ENCODE results near the gene CACNB2. TPM values are rescaled to one million over a fixed set of nuclear protein-coding genes. Genes with fewer than 3 reads are reported as not detected.

CACNB2 gene
- total RNA-seq, 1 donor from 2014 or later: 3.5 TPM

DNA sequence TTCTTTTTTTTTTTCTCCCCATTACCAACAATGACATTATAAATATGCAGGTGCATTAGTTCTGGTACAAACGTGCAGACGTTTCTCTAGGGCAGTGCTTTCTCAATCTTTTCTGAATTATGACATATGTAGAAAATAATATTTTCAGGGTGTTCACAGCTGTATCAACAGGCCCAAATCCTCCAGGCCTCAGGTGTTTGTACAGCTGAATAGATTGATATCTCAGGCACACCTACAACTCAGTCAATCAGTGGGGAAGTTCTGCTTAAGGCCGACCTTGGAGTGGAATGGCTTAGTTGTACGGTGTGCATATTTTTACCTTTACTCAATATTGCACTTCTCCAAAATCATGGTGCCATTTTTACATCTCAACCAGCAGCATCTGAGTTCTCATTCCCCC is 71.6 kb downstream of the CACNB2 start:
- H3K27ac Mint-ChIP-seq: no peak overlapping the region
- Histone ChIP-seq H3K9ac (no peak overlapping the region), H3K36me3 (no peaks in the 10 kb centered on the region), H3K4me3 (no peak overlapping the region), H3K27ac (no peak overlapping the region), H3K27me3 (no peaks in the 10 kb centered on the region), H3K4me2 (no peak overlapping the region), H3K9me3 (ENCODE audit: low read depth) (no peaks in the 10 kb centered on the region), H3F3A (ENCODE audit: low read depth) (no peaks in the 10 kb centered on the region), H3K4me1 (no peaks in the 10 kb centered on the region), H2AFZ (replicated peaks) (no peak overlapping the region), H3K79me2 (ENCODE audit: low read depth) (no peaks in the 10 kb centered on the region), H4K20me1 (ENCODE audit: low read depth) (no peaks in the 10 kb centered on the region)
- H3K36me3 Mint-ChIP-seq: no peaks in the 10 kb centered on the region
- no peak overlapping the region for H3K4me3 Mint-ChIP-seq
- no peaks in the 10 kb centered on the region for H3K9me3 Mint-ChIP-seq
- TF ChIP-seq EZH2phosphoT487 (IDR thresholded peaks at IDR 0.05) (no peak), EZH2 (IDR thresholded peaks at IDR 0.05) (no peak)
- TF ChIP-seq, protein P1, sequence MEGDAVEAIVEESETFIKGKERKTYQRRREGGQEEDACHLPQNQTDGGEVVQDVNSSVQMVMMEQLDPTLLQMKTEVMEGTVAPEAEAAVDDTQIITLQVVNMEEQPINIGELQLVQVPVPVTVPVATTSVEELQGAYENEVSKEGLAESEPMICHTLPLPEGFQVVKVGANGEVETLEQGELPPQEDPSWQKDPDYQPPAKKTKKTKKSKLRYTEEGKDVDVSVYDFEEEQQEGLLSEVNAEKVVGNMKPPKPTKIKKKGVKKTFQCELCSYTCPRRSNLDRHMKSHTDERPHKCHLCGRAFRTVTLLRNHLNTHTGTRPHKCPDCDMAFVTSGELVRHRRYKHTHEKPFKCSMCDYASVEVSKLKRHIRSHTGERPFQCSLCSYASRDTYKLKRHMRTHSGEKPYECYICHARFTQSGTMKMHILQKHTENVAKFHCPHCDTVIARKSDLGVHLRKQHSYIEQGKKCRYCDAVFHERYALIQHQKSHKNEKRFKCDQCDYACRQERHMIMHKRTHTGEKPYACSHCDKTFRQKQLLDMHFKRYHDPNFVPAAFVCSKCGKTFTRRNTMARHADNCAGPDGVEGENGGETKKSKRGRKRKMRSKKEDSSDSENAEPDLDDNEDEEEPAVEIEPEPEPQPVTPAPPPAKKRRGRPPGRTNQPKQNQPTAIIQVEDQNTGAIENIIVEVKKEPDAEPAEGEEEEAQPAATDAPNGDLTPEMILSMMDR (IDR thresholded peaks at IDR 0.05): no peak
- peaks cover 3% of the 10 kb centered on the region for H3K4me1 Mint-ChIP-seq
- H3K27me3 Mint-ChIP-seq (ENCODE audit: insufficient read depth, low read depth): no peaks in the 10 kb centered on the region
- no peak for DNase-seq (ENCODE audit: low spot score)

DNA sequence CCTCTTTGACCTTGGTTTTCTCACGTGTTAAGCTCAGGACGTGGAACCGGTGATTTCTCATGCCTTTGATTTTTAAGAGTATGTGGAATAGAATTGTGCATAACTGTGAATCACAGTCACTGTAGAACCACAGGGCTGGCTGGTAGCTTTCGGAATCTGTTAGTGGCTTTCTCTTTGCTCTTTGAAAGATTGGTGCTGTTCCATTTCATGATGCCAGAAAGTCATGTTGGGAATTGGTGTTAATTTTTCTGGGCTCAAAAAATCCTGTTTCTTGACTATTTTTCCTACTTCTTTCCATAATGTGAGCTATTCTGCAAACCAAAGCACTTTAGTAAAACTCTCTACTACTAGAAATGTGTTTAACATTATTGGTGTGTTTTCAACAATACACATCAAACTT is 73.0 kb downstream of the CACNB2 start:
- H3K27ac ChIP-seq: no peak overlapping the region
- TF ChIP-seq, protein P1 (IDR thresholded peaks at IDR 0.05): no peak
- TF ChIP-seq EZH2 (IDR thresholded peaks at IDR 0.05) (no peak), EZH2phosphoT487 (IDR thresholded peaks at IDR 0.05) (no peak)
- no peaks in the 10 kb centered on the region for H3K27me3 Mint-ChIP-seq (ENCODE audit: insufficient read depth, low read depth)

DNA sequence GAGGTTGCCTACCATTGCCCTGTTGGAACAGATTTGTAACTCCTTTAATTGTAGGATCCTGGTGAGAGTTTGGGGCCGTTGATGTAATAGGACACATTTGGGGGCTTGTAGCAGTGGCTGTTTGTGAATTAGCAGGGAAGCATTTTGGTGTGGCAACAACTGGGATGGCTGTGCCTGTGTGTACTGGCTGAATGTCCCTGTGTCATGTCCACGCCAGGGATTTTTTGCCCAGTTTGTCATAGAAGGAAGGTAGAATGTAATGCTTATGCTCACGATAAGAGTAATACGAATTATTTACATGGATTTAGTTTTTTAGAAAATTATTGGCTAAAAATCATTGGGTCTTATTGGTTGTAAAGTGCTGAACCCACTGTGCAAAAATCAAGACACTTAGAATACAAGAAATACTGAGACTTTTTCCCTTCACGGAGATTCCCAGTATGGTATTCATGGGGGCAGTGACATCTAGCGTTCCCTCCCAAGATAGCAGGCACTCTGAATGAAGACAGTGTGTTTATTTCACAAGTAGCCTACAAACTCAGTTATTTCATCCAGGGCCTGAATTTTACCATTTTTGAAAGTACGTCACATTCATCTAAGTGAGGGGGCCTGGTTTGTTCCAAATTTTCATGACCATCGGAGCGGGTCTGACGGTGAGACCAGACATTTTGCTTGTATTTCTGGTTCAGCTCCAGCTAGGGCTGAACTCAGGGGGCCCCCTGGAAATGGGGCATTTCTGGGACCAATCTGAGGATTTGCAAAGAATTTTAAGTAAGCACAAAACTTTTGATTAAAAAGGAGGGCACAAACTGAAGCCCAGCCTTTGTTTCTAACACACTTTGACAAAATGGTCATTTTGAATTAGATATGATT is 74.7 kb downstream of the CACNB2 start:
- H3K27ac ChIP-seq: no peak overlapping the region
- no peak overlapping the region for H3K4me2 ChIP-seq
- H3K36me3 ChIP-seq: no peaks in the 10 kb centered on the region
- H3K79me2 ChIP-seq (ENCODE audit: low read depth): no peaks in the 10 kb centered on the region
- no peak overlapping the region for H3K4me3 Mint-ChIP-seq
- peak overlapping the region; percentile 19 for H2AFZ ChIP-seq (replicated peaks)
- no peaks in the 10 kb centered on the region for H3K27me3 ChIP-seq
- H3K9me3 ChIP-seq (ENCODE audit: low read depth): no peaks in the 10 kb centered on the region
- H3K4me3 ChIP-seq: no peak overlapping the region
- H3K36me3 Mint-ChIP-seq: no peaks in the 10 kb centered on the region
- no peaks in the 10 kb centered on the region for H3K27me3 Mint-ChIP-seq (ENCODE audit: insufficient read depth, low read depth)
- H4K20me1 ChIP-seq (ENCODE audit: low read depth): no peaks in the 10 kb centered on the region
- H3K9ac ChIP-seq: no peak overlapping the region
- H3F3A ChIP-seq (ENCODE audit: low read depth): no peaks in the 10 kb centered on the region
- H3K4me1 Mint-ChIP-seq: peaks cover 3% of the 10 kb centered on the region
- DNase-seq (ENCODE audit: low spot score): peak; percentile 61
- H3K4me1 ChIP-seq: no peaks in the 10 kb centered on the region
- no peaks in the 10 kb centered on the region for H3K9me3 Mint-ChIP-seq
- TF ChIP-seq EZH2phosphoT487 (IDR thresholded peaks at IDR 0.05): no peak
- TF ChIP-seq, protein P1 (IDR thresholded peaks at IDR 0.05): peak; percentile 88
- no peak overlapping the region for H3K27ac Mint-ChIP-seq

More for the DNA sequence above, 73.0 kb downstream of the CACNB2 start:
- H4K20me1 ChIP-seq (ENCODE audit: low read depth): no peaks in the 10 kb centered on the region
- no peak overlapping the region for H3K4me2 ChIP-seq
- no peaks in the 10 kb centered on the region for H3K4me1 ChIP-seq
- H3K9me3 ChIP-seq (ENCODE audit: low read depth): no peaks in the 10 kb centered on the region
- no peaks in the 10 kb centered on the region for H3K79me2 ChIP-seq (ENCODE audit: low read depth)
- no peak for DNase-seq (ENCODE audit: low spot score)
- no peaks in the 10 kb centered on the region for H3F3A ChIP-seq (ENCODE audit: low read depth)
- no peak overlapping the region for H2AFZ ChIP-seq (replicated peaks)
- Mint-ChIP-seq H3K4me1 (peaks cover 3% of the 10 kb centered on the region), H3K36me3 (no peaks in the 10 kb centered on the region), H3K9me3 (no peaks in the 10 kb centered on the region), H3K27ac (no peak overlapping the region), H3K4me3 (no peak overlapping the region)
- H3K27me3 ChIP-seq: no peaks in the 10 kb centered on the region
- no peaks in the 10 kb centered on the region for H3K36me3 ChIP-seq
- H3K4me3 ChIP-seq: no peak overlapping the region
- no peak overlapping the region for H3K9ac ChIP-seq

All from neural progenitor cell (in vitro differentiated cells).